CD4-positive, alpha-beta T cell treated with Interleukin-1 beta for 1 hour (primary cell): Measurements from ENCODE around the gene IER3.

Source experiments
- DNase-seq, 2 donors: peaks; one replicate each; pipeline ENCODE4 v3.0.0-alpha.2; 2020 to 2022

IER3 gene, protein sequence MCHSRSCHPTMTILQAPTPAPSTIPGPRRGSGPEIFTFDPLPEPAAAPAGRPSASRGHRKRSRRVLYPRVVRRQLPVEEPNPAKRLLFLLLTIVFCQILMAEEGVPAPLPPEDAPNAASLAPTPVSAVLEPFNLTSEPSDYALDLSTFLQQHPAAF

DNA sequence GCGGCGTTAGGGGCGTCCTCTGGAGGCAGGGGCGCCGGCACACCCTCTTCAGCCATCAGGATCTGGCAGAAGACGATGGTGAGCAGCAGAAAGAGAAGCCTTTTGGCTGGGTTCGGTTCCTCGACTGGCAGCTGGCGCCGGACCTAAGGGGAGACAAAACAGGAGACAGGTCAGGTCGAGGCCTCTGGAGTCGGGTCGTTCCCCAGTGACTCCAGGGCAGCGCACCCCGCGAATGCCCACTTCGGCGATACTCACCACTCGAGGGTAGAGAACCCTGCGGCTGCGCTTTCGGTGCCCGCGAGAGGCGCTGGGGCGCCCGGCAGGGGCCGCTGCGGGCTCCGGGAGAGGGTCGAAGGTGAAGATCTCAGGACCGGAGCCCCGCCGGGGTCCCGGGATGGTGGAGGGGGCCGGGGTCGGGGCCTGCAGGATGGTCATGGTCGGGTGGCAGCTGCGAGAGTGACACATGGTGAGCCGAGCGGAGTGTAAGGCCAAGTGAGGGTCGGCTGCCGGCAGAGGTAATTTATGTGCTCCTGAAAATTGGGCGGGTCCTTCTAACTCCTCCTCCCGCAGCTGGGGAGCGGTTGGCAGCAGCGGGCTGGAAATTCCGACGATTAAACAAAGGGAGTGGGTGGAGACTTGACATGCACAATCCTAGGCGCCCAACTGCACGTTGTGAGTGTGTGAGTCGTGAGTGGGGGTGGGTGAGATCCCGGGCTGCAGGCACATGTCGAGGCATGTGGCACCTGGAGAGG, at the start of gene IER3:
Gene IER3, minus strand, starts transcription at position 494 of the 752 bp plus-strand sequence. Its CDS starts 29 bp downstream, at position 465.
- DNase-seq: peak; percentile 83 to 85

DNA sequence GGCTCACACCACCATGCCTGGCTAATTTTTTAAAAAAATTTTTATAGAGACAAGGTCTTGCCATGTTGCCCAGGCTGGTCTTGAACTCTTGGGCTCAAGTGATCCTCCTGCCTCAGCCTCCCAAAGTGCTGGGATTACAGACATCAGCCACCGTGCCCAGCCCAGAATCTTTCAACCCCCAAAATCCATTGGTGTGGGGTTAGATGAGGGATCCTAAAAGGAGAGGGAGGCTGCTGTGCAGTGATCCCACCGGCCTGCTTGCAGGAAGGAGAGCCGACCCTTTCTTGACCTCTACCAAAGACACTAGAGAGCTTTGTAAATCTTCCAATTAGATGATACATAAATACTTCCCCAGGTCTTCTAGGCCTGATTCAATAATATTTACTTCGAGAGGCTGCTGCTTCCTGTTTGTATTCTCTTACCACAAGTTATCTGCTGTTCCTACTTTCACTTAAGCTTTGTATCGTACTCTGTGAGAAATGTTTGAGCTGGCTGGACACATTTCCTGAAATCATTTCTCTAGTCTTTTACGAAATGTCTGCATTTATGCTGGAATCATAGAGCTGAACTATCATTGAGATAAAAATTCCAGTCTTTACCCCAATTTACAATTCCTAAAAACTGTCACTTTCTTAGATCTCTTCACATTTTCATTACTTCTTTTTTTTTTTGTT, 49.3 kb upstream of the IER3 start:
- peak in 1 of 2 donors; percentile 51 for DNase-seq

DNA sequence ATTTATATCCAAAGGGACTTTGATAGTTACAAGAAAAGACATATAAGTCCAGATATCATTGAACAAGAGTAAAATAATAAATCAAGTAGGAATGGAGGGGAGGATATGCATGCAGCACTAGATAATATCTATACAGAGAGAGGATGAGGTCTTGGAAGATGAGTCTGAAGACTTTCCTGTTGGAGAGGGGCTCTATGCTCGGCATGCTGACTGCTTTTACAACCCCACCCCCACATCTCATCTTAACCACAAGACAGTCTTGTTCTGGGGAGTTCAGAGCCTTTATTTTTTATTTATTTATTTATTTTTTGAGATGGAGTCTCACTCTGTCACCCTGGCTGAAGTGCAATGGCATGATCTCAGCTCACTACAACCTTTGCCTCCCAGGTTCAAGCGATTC, 48.4 kb upstream of the IER3 start:
- DNase-seq: no peak

DNA sequence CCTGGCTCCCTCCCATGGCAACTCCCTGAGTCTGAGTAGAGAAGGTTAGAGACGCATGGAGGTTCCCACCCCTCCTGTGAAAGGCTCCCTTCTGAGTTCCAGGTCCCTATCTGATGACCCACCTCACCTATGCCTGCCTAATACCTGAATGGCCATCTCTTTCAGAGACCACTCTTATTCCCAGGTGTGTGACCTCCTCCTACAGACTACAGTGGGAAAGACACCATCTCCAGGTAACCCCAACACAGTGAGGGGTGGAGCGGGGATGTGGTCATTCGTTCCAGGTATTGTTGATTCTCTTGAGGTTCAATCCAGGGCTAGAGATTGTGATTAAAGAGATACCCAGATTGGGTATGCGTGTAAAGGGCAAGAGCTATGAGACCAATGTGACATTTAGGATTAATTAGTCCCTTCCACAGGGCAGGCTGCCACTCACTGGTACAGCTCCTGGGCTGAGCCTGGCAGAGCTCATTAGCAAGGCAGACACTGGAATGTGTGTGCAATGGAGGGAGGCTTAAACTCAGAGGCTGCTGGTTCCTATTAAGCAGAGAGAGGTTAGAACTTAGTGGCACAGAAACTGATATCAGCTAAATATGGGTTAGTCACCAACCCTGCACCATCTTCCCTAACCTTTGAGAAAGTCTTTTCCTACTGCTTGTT, 46.5 kb upstream of the IER3 start:
- no peak for DNase-seq

DNA sequence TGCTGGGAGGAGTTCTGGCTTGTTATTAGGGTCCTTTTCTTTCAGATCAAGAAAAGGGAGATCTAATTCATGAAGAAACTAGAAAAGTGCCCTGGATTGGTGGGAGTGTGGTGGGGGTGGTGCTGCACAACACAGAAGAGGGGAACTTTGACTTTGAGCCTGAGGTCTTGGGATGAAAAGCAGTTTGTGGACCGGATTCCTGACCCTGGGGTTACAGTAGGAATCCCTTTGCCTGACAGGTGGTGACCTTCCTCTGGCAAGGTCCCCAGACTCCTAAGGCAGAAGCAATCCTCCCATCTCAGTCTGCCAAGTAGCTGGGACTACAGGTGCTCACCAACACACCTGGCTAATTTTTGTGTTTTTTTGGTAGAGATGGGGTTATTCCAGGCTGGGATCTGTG, 45.3 kb upstream of the IER3 start:
- no peak for DNase-seq

DNA sequence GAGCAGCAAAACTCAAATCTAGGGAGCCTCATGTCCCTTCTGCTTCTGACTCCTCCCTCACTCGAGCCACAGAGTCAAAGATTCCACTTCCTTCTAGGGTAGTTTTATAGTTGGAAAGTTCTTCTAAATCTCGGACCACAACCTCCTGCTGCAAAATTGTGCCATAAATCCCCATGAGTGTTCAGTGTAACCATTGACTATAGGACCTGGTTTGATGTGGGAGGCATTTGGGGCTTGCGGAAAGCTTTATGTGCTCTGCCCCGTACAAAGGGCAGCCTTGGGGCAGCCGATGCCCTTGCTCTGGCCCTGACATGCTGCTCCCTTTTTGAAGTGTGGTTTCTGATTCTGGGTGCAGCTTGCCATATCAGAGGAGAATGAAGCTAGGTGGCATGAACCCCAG, 43.6 kb upstream of the IER3 start:
- peak; percentile 9 to 29 for DNase-seq

DNA sequence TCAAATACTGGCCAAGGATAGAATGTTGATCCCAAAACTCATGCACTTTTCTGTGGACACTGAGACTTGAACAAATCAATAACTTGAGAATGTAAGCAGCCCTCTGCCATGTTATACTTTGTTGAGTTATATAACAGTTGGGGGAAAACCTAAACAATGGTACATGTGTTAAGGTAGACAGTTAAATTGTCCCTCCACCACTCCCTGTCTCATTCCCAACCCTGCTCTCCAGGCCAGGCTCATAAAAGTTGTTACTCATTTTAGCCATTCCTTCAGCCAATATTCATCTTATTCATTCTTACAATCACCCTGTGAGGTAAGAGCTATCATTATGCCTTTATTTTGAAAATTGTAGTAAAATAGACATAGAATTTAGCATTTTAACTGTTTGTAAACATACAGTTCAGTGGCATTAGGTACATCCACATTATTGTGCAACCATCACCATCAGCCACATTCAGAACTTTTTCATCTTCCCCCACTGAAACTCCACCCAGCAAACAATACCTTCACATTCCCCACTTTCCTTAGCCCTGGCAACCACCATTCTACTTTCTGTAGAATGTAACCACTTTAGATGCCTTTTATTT, 38.2 kb upstream of the IER3 start:
- no peak for DNase-seq

DNA sequence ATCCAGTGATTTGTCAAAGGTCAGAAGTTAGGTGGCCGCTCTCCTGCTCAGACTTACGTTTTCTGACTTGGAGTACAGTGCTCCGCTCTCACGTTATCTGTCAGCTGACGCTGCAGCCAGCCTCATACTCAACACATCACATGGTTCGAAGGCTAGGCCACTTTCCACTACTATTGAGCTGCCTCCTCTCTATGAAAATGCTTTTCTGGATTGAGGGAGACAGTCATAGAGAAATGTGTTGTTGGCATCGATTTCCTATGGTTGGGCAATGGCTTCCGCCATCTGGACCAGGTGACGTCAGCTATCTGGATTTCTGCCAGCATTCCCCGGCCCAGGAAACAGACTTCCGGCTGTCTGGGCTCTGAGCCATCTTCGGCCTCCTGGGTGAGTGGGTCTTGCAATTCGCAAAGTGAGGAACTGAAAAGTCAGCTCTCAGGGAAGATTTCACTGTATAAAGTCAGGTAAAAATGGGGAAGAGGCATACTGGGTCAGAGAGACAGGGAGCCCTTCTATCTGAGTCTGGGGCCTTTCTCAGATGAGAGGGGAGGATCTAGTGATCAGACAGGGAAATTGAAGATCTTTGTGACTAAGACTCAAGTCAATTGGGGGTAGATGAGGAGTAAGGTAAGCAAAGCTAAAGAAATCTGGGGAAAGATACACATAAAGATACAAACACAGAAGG, 37.5 kb upstream of the IER3 start:
- DNase-seq: peak; percentile 40 to 84

DNA sequence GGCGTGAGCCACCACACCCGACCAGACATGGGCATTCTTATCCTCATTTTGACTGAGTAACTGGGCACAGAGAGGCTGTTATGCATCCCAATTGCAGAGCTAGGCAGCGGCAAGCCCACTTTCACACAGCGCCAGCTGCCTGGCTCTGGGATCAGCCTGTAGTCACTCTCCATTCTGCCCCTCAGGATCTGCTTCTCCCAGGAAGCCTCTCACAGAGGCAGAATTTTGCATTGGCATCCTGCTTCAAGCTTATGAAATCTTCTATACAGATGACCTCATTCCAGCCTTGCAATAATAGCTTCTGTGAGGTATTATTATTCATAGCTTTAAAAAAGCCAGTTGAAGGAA, 37.0 kb upstream of the IER3 start:
- no peak for DNase-seq

DNA sequence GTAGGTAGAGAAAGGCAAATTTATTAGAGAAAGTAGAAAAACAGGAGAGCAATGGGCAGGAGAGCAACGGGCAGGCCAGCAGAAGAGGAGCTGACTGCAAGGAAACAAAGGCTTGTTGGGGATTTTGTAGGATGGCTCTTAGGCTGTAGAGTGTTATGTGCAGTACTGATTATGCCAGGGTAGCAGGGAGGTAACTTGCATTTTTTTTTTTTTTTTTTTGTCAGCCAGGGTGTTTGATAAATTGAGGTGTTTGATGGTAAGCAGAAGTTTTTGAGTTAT, 36.2 kb upstream of the IER3 start:
- DNase-seq: no peak

DNA sequence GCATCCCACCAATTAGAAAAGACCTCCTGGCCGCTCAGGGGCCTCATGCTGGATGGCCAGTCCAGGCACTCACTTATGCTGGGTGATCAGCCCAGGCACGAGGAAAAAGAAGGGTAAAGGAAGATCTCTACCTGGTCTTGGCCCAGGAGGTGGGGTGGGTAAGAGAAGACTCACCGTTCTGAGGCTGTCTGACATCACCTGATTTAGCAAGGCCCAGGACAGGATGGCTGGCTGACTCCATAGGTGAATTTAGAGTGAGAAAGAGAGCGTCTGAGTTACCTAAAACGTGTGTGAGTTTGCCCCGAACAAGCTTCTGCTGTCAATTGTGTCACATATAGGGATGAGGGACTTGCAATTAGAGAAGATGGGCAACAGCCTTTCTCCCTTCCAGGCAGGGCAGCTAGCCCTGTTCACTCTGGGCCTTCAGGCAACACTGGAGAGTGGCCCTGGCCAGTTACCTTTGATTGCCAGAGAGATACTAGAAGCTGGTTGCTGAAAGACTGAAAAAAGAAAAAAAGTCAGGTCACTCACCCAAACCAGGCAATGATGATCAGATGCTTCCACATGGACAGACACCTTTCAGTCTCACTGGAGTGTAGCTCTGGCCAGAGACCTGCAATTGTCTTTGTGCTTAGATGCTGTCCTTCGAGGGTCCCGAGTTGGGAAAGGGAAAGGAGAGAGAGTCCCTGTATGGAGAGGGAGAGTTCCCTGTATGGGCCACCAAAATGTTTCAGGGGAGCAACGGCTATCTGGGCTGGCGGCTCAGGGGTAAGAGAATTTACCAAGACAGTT, 35.7 kb upstream of the IER3 start:
- no peak for DNase-seq

DNA sequence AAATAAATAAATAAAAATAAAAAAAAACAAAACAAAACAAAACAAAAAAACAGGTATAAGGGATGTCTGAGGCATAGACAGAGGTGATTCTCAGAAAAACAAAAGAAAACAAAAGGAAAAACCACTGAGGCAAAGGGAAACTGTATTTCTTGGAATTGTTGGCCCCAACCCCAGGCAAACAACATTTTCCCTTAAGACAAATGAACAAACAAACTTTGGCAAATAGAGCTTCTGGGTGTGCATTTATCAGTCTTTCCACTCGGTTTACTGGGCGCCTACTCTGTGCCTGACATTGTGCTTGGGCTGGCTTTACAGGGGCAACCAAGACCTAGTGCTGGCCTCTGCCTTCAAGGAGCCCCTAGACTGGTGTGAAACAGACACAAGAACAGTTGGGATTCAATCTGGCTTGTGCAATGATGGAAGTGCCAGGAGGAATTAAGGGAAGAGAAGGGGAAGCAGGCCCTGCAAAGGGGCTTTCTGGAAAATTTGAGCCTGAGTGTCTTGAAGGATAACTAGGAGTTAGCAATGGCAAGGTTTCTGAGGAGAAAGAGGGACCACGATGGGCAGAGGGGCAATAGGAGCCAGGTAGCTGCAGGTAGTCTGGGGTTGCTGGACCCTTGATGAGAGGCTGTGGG, 33.8 kb upstream of the IER3 start:
- DNase-seq: no peak

DNA sequence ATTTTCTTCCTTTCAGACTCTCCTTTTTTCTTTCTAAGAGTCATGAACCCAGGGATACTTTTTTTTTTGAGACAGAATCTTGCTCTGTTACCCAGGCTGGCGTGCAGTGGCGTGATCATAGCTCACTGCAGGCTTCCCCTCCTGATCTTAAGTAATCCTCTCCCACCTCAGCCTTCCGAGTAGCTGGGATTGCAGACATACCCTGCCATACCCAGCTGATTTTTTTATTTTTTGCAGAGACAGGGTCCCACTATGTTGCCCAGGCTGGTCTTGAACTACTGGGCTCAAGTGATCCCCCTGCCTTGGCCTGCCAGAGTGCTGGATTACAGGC, 32.8 kb upstream of the IER3 start:
- no peak for DNase-seq

DNA sequence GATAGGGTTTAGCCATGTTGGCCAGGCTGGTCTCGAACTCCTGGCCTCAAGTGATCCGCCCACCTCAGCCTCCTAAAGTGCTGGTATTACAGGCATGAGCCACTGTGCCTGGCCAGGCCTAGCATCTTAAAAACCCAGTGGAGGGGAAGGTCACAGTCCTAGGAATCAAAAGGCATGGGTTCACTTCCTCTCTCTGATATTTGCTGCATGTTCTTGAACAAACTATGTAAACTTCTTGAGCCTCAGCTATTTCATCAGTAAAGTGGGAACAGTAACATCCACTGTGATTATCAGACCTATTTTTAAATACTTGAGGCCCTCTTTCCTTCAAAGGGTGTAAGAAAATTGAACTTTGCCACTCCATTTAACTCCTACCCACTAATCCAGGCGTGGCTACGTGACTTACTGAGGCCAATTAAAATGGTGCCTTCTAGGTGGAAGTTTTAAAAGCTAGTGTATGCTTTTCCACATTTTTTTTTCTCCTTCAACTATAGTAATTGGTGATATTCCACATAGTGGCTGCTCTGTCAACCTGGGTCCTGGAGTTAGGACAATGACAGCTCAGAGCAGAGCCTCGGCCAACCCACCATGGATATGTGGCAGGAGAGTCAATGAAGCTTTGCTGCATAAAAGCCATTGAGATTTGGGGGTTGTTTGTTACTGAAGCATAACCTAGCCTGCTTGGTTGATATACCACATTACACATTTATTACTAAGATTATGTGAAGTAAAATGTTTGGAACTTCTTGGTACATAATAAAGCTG, 32.2 kb upstream of the IER3 start:
- no peak for DNase-seq

DNA sequence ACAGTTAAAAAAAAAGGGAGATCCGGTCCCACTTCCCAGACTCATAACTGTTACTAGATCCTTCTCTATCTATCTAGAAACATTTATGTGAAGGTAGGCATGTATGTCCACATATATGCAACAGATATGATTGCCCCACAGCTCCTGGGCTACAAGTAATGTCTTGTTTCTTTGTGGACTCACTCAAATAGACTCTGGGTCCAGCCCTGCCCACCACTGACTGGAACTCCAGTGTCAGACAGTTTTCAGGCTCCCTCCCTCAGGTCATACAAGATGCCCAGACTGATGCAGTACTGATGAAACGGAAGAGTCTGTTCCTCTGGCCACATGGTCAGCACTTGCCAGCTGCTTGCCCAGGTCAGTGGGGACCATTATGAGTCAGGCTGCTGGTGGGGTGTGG, 30.8 kb upstream of the IER3 start:
- no peak for DNase-seq

DNA sequence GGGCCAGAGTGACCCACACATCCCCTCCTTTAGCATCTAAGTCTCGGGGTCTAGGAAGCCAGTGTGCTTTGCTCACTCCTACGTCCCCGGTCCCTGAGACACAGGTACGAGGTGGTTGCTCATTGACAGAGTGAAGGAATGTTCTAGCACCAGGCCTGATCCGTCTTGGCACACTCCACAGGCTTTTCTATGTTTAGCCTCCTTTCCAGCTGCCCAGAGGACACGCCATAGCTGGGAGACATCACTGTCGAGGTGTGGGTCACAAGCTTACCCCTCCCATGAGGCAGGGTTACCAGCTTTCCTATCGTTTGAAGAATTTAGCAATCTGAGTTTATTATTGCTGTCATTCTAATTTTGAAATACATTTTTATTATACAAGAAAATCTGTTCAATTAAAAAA, 30.4 kb upstream of the IER3 start:
- DNase-seq: no peak

DNA sequence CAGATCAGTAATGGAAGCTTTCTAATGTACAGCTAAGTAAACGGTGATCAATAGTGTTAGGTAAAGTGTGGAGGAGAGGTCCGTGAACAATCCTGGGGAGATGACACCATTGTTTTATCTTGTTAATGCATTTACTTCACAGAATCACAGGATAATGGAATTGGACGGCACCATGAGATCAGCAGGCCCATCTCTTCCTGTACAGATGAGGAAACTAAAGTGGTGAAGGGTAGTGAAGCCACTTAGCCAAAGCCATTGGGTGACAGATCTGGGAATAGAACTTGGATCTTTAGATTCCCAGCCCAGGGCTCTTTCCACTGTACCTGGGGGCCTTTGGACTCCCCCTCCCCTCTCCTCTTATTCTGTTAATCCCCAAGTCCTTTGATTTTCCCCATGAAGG, 26.2 kb upstream of the IER3 start:
- DNase-seq: no peak

DNA sequence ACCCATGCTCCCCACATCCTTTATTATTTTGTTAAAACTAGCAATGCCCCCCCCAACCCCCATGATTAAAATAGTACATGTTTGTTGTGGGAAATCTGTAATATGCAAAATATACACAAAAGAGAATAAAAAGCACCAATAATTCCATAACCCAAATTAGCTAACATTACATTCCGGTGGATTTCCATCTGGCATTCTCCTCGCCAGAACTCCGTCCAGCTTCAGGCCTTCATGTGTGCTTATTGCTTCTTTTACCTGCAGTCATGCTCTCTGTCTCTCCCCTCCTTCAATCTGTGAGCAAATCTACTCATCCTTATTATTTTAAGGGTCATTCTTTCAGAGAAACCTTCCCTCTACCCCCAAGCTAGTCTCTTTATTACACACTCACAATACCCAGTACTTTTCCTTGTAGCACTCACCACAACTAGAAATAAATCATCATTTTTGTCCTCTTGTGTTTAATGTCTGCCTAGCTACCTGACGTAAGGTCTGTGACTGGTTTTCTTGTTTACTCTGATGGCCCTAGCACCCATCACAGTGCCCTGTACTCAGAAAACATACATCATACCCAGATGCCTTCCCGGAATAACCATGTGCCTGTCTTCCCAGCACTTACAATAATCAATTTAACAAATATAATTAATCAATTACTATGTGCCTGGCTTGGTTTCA, 25.6 kb upstream of the IER3 start:
- DNase-seq: no peak

DNA sequence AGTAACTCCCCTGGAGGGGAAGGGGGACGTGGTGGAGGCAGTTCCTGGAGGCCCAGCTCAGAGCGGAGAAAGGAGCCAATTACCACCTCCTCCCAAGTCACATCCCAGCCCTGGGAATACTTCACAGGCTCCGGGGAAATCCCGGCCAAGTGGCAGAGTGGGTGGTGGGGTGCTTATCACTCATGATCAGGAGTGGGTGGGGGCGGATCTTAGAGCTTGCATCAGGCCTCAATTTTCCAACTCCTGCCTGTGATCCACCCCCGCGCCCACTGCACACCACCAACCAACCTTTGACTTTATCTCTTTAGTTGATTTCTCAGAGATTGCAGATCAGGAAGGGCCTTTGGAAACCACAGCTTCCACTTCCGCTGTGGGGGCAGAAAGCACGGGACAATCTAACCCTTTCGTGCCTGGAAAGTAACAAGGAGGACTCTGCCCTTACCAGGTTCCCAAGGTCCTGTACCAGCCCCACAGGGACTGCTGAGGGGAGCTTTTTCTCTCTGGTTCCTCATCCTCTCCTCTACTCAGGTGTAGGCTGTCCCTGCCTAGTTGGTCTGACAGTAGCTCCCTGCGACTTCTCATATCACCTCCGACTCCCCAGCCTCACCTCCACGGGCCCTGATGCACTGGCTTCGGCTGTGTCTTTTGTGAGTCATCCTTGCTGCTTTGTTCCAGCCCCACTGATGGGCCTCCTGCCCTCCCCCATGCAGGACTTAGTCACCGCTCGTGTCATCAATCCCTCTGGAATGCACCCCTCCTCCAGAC, 24.9 kb upstream of the IER3 start:
- DNase-seq: peak; percentile 40 to 59

DNA sequence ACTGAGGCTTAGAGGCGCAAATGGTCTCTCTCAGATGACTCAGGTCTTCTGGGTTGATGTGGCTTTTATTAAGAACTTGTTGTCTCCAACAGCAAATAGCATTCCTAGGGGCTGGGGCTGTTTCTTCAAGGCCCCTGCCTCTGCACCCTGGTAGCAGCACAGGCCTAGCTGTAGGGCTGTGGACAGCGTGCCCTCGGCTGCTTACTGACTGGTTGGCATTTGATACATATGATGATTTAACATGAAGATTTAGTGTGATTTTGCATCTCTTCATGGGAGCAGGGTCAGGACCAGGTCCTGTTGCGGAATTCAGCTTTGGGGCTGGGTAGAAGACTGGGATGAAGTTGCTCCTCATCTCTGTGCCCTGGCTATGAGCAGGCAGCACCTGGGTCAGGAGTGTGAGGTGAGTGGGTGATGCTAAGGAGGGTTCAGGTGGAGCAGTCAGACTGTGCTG, 24.3 kb upstream of the IER3 start:
- no peak for DNase-seq
